Spleen (tissue), 11 donors: ENCODE measurements around the gene ABCG1. TPM values are rescaled to one million over a fixed set of nuclear protein-coding genes. Genes with fewer than 3 reads are reported as not detected.

Experiments
- DNase-seq: peaks from one replicate; pipeline ENCODE4 v3.0.0-alpha.2; 2020
- H3K27ac ChIP-seq, 8 donors: fragments of 200-600 bp; sonication (generic) in 7 of 8; 1 replicate in 4 of 8; 2 replicates in 4 of 8; pipeline versions ENCODE4 v1.5.0 to v1.8.0; 2016 to 2021; ENCODE audit warnings: inconsistent platforms in 4 of 8, mild to moderate bottlenecking in 4 of 8, moderate library complexity in 1 of 8
- H3K27me3 ChIP-seq, 7 donors: fragments of 200-600 bp; sonication (generic) in 6 of 7; replicated peaks in 1 of 7; 1 replicate in 4 of 7; 2 replicates in 3 of 7; pipeline versions ENCODE4 v1.5.0 to v1.8.0; 2016 to 2021; ENCODE audit warnings: inconsistent platforms in 3 of 7, mild to moderate bottlenecking in 1 of 7
- H3K36me3 ChIP-seq, 6 donors: fragments of 200-600 bp; sonication (generic) in 5 of 6; 1 replicate in 4 of 6; 2 replicates in 2 of 6; pipeline versions ENCODE4 v1.5.0 to v1.8.0; 2016 to 2021; ENCODE audit warnings: inconsistent platforms in 2 of 6
- H3K4me1 ChIP-seq, 6 donors: fragments of 200-600 bp; sonication (generic) in 5 of 6; 1 replicate in 3 of 6; 2 replicates in 3 of 6; pipeline versions ENCODE4 v1.5.0 to v1.8.0; 2016 to 2021; ENCODE audit warnings: inconsistent platforms in 3 of 6
- H3K4me3 ChIP-seq, 8 donors: fragments of 200-600 bp; sonication (generic) in 7 of 8; 1 replicate in 4 of 8; 2 replicates in 4 of 8; pipeline versions ENCODE4 v1.5.0 to v1.8.0; 2016 to 2021; ENCODE audit warnings: inconsistent platforms in 4 of 8, mild to moderate bottlenecking in 4 of 8, moderate library complexity in 2 of 8
- H3K9me3 ChIP-seq, 8 donors: fragments of 200-600 bp; sonication (generic) in 7 of 8; 1 replicate in 4 of 8; 2 replicates in 4 of 8; pipeline versions ENCODE4 v1.5.0 to v1.8.0; 2016 to 2021; ENCODE audit warnings: inconsistent platforms in 4 of 8
- POLR2A ChIP-seq, 3 donors: fragments of 450-650 bp; IDR thresholded peaks; one replicate each; pipeline ENCODE4 v1.5.1; 2017; ENCODE audit warnings: antibody characterized with exemption in 3 of 3, mild to moderate bottlenecking in 1 of 3
- POLR2AphosphoS5 ChIP-seq, 3 donors: sonication (generic); formaldehyde crosslinking; IDR thresholded peaks; one replicate each; pipeline ENCODE4 v1.5.1; 2017; ENCODE audit warnings: antibody characterized with exemption in 3 of 3
- WGBS, 5 donors: extraction: QIAGEN DNeasy Blood & Tissue Kit in 3 of 5; methylation state at CpG; one replicate each; pipeline versions ENCODE4 v1.1.5 to v1.1.7; 2013 to 2018; 5-methylcytosine and 5-hydroxymethylcytosine counted together
- intact Hi-C: fragments of 100-400 bp; cut with DNase I; formaldehyde crosslinking; loops from one replicate; pipeline ENCODE4 v1.15.0; 2023; ENCODE audit warnings: low total_unique reads
- polyA plus RNA-seq, 3 donors: library from polyadenylated mRNA; stranded (reverse); fragments of 200-250 nt; gene quantifications; one replicate each; pipeline ENCODE4 v1.2.1, GENCODE V29; 2013
- total RNA-seq, 7 donors: library from RNA; depleted of rRNA in 3 of 7; stranded (reverse); fragments of >200 nt in 3 of 7; fragmentation: NEBNext Ultra II Directional in 4 of 7; extraction: Animal tissue kit (Norgen Biotek cat#: 25700) in 4 of 7; gene quantifications; one replicate each; pipeline versions ENCODE4 v1.1.0 to v1.2.1, GENCODE V29; 2016 to 2021
- TF ChIP-seq, protein P1 (sequence below), 11 experiments: fragments of 200-600 bp in 7 of 11; fragments of 450-650 bp in 4 of 11; sonication (generic) in 4 of 11; IDR thresholded peaks in 8 of 11; conservative IDR thresholded peaks in 3 of 11; 1 replicate in 7 of 11; 2 replicates in 4 of 11; pipeline versions ENCODE4 v1.4.0 to v1.8.0; 2016 to 2021; ENCODE audit warnings: antibody characterized with exemption in 11 of 11, inconsistent platforms in 4 of 11, mild to moderate bottlenecking in 1 of 11
- donor health status: healthy with polysubstance abuse.
- donor health status: DM: no; HTN: no; CAD: no; lungs with moderate emphysema.
- donor health status: DM: no; HTN: no; CAD: no.
- donor health status: Bipolar disorder and iron deficiency.
- donor health status: healthy.
- donor health status: DM: no; HTN: no; CAD: no.
- donor health status: DM: yes; HTN: yes; CAD: no.

The ABCG1 gene
- total and polyA plus RNA-seq, 10 donors: 14.6 to 143 (median 96.7) TPM

DNA sequence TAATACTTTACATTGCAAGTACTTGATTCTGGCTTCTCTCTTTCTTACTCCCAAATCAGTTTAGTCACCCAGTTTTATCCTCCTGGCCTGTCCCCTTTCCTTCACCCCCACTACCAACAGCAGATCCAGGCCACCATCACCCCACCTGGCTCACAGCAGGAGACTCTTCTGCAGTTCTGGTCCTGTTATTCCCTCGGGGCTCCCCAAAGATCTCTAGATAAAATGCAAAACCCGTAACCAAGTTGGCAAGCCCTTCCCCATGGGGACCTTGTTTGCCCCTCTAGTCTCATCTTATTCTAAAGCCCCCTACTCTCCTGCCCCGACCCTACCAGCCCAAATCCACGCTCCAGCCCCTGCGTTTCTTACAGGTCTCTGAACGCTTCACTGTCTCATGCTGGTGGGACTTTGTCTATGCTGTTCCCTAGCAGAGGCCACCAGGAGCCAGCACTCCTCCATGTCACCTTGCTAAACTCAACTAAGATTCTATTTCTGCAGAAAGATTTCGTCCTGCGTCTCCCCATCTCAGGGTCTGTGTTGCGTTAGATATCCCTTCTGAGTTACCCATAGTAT is 4.0 kb downstream of the ABCG1 start:
- DNase-seq: no peak
- TF ChIP-seq POLR2AphosphoS5 (IDR thresholded peaks at IDR 0.05) (no peak), POLR2A (IDR thresholded peaks at IDR 0.05) (no peak)
- TF ChIP-seq, protein P1, sequence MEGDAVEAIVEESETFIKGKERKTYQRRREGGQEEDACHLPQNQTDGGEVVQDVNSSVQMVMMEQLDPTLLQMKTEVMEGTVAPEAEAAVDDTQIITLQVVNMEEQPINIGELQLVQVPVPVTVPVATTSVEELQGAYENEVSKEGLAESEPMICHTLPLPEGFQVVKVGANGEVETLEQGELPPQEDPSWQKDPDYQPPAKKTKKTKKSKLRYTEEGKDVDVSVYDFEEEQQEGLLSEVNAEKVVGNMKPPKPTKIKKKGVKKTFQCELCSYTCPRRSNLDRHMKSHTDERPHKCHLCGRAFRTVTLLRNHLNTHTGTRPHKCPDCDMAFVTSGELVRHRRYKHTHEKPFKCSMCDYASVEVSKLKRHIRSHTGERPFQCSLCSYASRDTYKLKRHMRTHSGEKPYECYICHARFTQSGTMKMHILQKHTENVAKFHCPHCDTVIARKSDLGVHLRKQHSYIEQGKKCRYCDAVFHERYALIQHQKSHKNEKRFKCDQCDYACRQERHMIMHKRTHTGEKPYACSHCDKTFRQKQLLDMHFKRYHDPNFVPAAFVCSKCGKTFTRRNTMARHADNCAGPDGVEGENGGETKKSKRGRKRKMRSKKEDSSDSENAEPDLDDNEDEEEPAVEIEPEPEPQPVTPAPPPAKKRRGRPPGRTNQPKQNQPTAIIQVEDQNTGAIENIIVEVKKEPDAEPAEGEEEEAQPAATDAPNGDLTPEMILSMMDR (IDR thresholded peaks at IDR 0.05 in 8 of 11, conservative IDR thresholded peaks at IDR 0.05 in 3 of 11): no peak
- peaks cover 0 to 23% (median 5%) of the 10 kb centered on the region in 7 donors for H3K27me3 ChIP-seq
- peak overlapping the region in 1 of 8 donors; percentile 92 for H3K27ac ChIP-seq
- no peak overlapping the region for H3K4me3 ChIP-seq
- peaks cover 0 to 54% (median 15%) of the 10 kb centered on the region in 6 donors for H3K36me3 ChIP-seq
- no peaks in the 10 kb centered on the region for H3K9me3 ChIP-seq
- intact Hi-C loops: no loop called here
- H3K4me1 ChIP-seq: peaks cover 18 to 83% (median 63%) of the 10 kb centered on the region in 6 donors
- WGBS, 5 donors: 86 to 90% (median 88%) methylated on average over 9 of the region's 9 CpGs

DNA sequence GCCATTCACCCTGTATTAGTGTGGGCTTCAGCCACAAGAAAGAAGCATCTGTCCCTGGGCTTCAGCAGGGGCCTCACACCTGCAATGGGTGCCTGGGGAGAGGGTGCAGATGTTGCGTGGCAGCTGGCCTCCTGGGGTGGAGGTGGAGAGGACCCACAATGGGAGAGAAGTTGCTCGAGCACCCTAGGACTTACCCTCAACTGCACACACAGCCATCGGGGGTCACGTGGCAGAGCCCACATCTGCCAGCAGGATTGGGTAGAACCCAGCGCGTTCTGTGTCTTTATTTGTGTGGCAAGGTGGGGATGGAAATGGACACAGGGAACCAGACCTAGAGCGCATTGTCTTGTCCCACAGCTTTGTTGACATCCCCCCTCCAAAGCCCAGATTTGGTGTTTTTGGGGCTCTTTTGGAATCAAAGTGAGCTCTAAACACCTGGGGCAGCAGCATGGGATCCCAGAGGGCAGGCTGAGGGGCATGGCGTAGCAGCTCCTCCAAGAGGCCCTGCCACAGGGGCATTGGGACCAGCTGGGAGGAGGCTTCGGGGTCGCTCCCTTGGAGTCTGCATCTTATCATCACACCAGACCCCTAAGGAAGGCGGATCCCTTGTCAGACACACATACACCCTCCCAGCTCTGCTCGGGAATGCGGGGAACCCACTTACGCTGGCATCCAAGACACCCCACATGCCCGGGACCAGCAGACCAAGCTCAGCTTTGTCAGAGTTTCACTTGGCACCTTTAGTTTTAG is 5.1 kb downstream of the ABCG1 start:
- Histone ChIP-seq H3K27ac (no peak overlapping the region), H3K36me3 (peaks cover 0 to 57% (median 15%) of the 10 kb centered on the region in 6 donors), H3K9me3 (no peaks in the 10 kb centered on the region), H3K4me3 (no peak overlapping the region), H3K27me3 (peaks cover 0 to 16% (median 0%) of the 10 kb centered on the region in 7 donors), H3K4me1 (peaks cover 23 to 83% (median 66%) of the 10 kb centered on the region in 6 donors)
- TF ChIP-seq, protein P1 (IDR thresholded peaks at IDR 0.05 in 8 of 11, conservative IDR thresholded peaks at IDR 0.05 in 3 of 11): no peak
- no peak for DNase-seq
- WGBS, 5 donors: 88 to 90% (median 89%) methylated on average over 12 to 15 of the region's 15 CpGs
- intact Hi-C loops: no loop called here

DNA sequence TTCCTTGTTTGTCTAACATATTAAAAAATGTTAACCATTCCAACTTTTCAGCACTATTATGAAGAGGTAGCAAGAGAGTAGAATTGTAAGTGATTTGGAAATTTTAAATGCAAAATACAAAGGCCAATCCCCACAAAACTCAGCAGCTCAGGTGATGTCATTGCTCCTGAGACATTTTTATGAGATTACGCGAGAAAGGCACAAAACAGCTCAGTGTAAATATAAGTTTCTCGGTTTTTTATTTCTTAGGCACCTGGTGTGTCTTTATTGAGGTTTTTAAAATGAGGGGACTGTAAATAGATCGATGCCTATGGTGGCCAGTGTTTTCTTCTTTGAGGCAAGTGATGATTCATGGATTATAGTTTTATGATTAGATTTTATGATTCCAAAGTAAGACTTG is 6.1 kb downstream of the ABCG1 start:
- TF ChIP-seq POLR2A (IDR thresholded peaks at IDR 0.05) (no peak), POLR2AphosphoS5 (IDR thresholded peaks at IDR 0.05) (no peak)
- TF ChIP-seq, protein P1 (IDR thresholded peaks at IDR 0.05 in 8 of 11, conservative IDR thresholded peaks at IDR 0.05 in 3 of 11): no peak
- Histone ChIP-seq H3K4me3 (no peak overlapping the region), H3K4me1 (peaks cover 30 to 84% (median 72%) of the 10 kb centered on the region in 6 donors), H3K36me3 (peaks cover 0 to 63% (median 15%) of the 10 kb centered on the region in 6 donors), H3K9me3 (no peaks in the 10 kb centered on the region), H3K27ac (no peak overlapping the region), H3K27me3 (peaks cover 0 to 6% (median 0%) of the 10 kb centered on the region in 7 donors)
- 93 to 99% (median 94%) methylated on average over 4 of the region's 4 CpGs for WGBS, 5 donors
- intact Hi-C loops: no loop called here
- no peak for DNase-seq

DNA sequence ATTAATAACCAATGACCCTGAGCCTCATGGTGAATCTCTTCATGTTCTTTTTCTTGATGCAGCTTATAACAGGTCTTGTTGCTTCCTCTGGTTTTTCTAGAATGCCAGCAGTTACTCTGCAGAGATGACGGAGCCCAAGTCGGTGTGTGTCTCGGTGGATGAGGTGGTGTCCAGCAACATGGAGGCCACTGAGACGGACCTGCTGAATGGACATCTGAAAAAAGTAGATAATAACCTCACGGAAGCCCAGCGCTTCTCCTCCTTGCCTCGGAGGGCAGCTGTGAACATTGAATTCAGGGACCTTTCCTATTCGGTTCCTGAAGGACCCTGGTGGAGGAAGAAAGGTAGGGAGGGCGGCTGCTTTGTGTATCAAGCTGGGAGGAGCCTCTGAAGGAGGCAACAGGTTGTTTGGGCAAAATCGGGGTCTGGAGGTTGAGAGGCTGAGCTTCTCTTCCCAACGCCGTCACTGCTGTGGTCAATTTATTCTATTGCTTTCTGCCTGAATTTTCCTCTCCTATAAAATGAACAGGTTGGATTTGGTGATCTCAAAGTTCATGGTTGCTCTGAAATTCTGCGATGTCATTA is 6.7 kb downstream of the ABCG1 start:
- H3K36me3 ChIP-seq: peaks cover 0 to 63% (median 15%) of the 10 kb centered on the region in 6 donors
- TF ChIP-seq, protein P1 (IDR thresholded peaks at IDR 0.05 in 8 of 11, conservative IDR thresholded peaks at IDR 0.05 in 3 of 11): no peak
- no peak for TF ChIP-seq POLR2A (IDR thresholded peaks at IDR 0.05)
- TF ChIP-seq POLR2AphosphoS5 (IDR thresholded peaks at IDR 0.05): no peak
- DNase-seq: no peak
- peaks cover 28 to 84% (median 71%) of the 10 kb centered on the region in 6 donors for H3K4me1 ChIP-seq
- 89 to 96% (median 91%) methylated on average over 13 of the region's 13 CpGs for WGBS, 5 donors
- H3K4me3 ChIP-seq: no peak overlapping the region
- no peaks in the 10 kb centered on the region for H3K27me3 ChIP-seq
- intact Hi-C loops: no loop called here
- peak overlapping the region in 1 of 8 donors; percentile 12 for H3K27ac ChIP-seq
- H3K9me3 ChIP-seq: no peaks in the 10 kb centered on the region
